GM12892 (cell line): Measurements from ENCODE around the gene KATNIP.

ENCODE experiments used
- POLR2A ChIP-seq: IDR thresholded peaks from 2 replicates; pipeline ENCODE4 v1.6.1; 2011; ENCODE audit warnings: low read depth, low read length, control low read depth
- TAF1 ChIP-seq: IDR thresholded peaks from 2 replicates; pipeline ENCODE4 v1.6.1; 2011; ENCODE audit warnings: low read depth, mild to moderate bottlenecking, control low read depth, low read length, borderline replicate concordance

DNA sequence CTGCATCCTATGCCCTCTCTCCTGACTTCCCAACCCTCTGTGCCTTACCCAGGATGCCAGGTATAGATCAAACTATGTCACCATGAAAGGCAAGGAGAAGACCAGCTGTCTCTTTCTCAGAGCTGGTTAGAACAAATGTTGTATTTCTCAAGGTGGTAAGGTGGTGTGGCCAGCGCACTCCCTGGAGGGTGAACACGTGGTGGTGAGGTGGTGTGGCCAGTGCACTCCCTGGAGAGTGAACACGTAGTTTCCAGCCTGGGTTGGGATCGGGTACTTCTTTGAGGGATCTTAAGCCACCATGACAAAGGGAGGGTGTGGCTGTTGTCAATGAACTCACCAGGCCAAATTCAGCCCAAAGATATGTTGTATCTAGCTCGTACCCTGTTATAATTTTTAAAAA, 26.8 kb downstream of the KATNIP start:
- TF ChIP-seq POLR2A (no peak), TAF1 (no peak)
